Measurements from ENCODE around the gene DIDO1.

The DIDO1 gene

DNA sequence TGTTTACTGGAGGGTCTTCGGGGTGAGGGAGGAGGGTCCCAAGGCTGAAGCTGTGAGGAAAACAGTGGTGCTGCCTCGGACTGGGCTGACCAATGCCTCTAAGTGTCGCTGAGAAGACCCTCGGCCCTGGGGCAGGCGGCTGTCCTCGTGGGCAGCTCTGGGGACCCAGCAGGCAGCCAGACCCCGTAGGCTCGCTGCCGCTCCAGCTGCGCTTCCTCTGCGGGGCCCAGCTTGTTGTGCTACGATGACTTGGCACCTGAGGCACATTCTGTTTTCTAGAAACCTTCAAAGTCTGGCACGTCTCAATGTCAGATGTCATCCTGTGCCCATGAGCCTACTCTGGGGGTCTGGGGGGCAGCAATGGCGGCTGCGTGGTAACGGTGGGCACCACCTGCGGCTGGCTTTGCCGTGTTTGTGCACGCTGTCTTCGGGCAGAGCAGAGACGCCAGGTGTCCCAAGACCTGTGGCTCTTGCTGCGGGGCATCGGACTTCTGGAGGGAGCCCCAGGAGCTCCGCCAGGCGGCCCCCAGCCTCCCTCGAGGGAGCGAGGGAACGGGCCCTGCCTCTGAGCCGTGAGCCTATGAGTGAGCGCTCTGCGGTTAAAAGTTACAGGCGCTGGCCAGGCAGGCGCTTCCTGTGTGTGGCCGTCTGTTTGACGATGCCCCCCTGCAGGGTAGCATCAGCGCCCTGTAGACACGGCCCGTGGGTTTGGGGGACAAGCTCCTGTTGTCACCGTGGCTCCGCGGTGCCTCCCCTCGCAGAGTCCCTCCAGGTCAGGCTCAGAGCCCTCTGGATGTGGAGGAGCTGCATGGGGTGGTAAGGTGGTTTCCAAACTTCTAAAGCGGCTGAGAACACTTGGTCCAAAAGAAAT is 33.0 kb upstream of the DIDO1 start:
- Mint-ChIP-seq H3K4me1 (ENCODE audit: low read depth in 2 of 2) (peaks cover 3 to 7% of the 10 kb centered on the region in 2 donors), H3K9me3 (no peaks in the 10 kb centered on the region), H3K27ac (no peak overlapping the region), H3K4me3 (no peak overlapping the region), H3K27me3 (no peaks in the 10 kb centered on the region), H3K36me3 (ENCODE audit: insufficient read depth) (peaks cover 8% of the 10 kb centered on the region)
- DNase-seq: no peak
- ATAC-seq (replicated peaks): no peak

DNA sequence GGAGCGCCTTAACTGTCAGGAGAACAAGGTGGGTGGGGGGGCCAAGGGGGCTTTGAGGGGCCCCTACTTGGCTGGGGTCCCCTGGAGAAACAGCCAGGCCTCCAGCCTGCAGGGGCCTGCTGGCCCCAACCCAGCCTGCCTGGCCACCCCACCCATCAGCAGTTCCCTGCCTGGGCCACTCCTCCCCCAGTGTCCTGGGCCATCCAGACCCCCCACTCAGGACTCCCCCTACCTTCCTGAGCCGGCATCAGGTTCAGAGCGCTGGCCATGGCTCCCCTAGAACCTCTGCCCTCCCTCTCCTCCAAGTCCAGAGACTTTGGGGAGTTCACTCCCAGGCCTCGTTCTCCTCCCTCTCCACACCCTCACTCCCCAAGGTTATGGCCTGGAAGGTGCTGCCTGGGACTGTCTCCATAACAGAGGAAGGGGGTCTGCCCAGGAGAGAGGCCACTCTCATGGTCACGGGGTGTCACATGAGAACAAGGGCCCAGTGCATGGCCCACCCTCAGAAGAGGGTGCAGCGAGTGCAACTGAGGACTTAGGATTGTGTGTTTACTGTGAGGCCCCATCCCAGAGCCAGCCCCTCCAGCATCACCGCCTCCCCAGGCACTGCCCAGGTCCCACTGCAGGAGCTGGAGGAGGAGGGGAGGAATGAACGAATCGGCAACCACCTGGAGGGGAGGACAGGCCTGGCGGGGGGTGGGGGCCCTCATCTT is 32.2 kb upstream of the DIDO1 start:
- Mint-ChIP-seq H3K4me3 (no peak overlapping the region), H3K27ac (no peak overlapping the region), H3K27me3 (no peaks in the 10 kb centered on the region), H3K4me1 (ENCODE audit: low read depth in 2 of 2) (peaks cover 10 to 14% of the 10 kb centered on the region in 2 donors), H3K9me3 (no peaks in the 10 kb centered on the region), H3K36me3 (ENCODE audit: insufficient read depth) (peaks cover 8% of the 10 kb centered on the region)
- DNase-seq (no peak), ATAC-seq (replicated peaks) (no peak)

DNA sequence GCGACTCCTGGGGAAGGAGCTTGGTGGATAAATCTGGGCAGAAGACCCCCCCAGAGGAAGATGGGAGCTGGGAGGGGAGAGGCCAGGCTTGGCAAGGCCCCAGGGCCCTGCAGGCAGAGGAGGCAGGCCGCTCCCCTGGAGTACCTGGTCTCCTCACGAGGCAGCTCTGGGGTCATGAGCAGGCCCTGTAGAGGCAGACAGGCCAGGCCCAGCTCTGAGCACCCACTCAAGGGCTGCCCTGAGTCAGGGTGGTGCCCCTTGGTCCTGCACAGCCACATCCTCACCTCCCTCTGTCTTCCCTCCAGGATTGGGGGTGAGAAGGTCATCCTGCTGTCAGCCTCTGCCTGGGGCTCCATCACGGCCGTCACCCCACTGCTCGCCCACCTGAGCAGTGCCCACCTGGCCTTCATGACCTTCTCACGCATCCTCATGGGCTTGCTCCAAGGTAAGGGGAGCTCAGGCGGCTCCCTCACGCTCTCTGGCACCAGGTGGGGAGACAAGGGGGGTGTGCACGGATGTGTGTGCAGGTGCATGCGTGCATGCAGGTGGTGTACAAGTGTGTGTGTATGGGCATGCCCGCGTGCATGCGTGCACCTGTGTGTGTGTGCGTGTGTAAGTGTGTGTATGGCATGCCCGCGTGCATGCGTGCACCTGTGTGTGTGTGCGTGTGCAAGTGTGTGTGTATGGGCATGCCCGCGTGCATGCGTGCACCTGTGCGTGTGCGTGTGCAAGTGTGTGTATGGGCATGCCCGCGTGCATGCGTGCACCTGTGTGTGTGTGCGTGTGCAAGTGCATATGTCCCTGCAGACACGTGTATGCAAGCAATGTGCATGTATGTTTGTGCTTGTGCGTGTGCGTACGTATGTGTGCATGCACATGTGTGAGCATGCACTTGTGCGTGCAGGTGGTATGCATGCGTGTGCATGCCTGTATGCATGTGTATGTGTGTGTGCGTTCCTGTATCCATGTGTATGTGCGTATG is 31.1 kb upstream of the DIDO1 start:
- no peak overlapping the region for H3K27ac Mint-ChIP-seq
- no peaks in the 10 kb centered on the region for H3K27me3 Mint-ChIP-seq
- DNase-seq: no peak
- ATAC-seq (replicated peaks): no peak
- no peaks in the 10 kb centered on the region for H3K9me3 Mint-ChIP-seq
- H3K4me1 Mint-ChIP-seq (ENCODE audit: low read depth in 2 of 2): peaks cover 10 to 18% of the 10 kb centered on the region in 2 donors
- H3K36me3 Mint-ChIP-seq (ENCODE audit: insufficient read depth): peaks cover 8% of the 10 kb centered on the region
- no peak overlapping the region for H3K4me3 Mint-ChIP-seq

DNA sequence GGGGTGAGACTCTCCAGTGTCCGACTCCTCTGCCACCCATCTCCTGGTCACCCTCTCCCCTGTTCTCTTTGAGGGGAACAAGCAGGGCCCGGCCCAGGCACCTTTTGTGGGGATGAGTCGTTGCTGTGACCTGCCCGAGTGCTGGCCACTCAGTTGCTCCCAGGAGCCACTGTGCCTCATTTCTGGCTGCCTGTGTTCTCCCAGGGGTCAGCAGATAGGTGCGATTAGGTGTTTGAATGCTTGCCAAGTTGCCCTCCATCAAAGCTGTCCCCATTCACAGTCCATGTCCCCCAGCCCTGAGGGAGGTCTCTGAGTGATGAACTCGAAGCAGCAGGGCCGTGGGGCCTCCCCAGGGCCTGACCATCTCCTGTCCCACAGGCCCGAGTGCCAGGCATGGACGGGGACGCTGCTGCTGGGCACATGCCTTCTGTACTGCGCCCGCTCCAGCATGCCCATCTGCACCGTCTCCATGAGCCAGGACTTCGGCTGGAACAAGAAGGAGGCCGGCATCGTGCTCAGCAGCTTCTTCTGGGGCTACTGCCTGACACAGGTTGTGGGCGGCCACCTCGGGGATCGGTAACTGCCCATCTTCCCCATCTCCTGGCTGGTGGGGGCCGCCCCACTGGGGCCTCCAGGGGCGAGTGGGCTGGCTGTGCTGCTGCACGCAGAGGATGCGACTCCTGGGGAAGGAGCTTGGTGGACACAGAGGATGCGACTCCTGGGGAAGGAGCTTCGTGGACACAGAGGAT is 30.3 kb upstream of the DIDO1 start:
- no peak overlapping the region for H3K27ac Mint-ChIP-seq
- peaks cover 8% of the 10 kb centered on the region for H3K36me3 Mint-ChIP-seq (ENCODE audit: insufficient read depth)
- DNase-seq (no peak), ATAC-seq (replicated peaks) (no peak)
- H3K4me3 Mint-ChIP-seq: no peak overlapping the region
- no peaks in the 10 kb centered on the region for H3K9me3 Mint-ChIP-seq
- peaks cover 14 to 21% of the 10 kb centered on the region in 2 donors for H3K4me1 Mint-ChIP-seq (ENCODE audit: low read depth in 2 of 2)
- H3K27me3 Mint-ChIP-seq: no peaks in the 10 kb centered on the region

GRCh38 chr20:62955519-62956386 is 29.4 kb upstream of the DIDO1 start:
- peak overlapping the region in 1 of 2 donors; percentile 89 for H3K4me3 Mint-ChIP-seq
- no peaks in the 10 kb centered on the region for H3K9me3 Mint-ChIP-seq
- H3K27me3 Mint-ChIP-seq: no peaks in the 10 kb centered on the region
- H3K27ac Mint-ChIP-seq: peak overlapping the region in 1 of 2 donors; percentile 93
- no peak for ATAC-seq (replicated peaks)
- no peak for DNase-seq
- peaks cover 9% of the 10 kb centered on the region for H3K36me3 Mint-ChIP-seq (ENCODE audit: insufficient read depth)
- H3K4me1 Mint-ChIP-seq (ENCODE audit: low read depth in 2 of 2): peaks cover 14 to 21% of the 10 kb centered on the region in 2 donors

DNA sequence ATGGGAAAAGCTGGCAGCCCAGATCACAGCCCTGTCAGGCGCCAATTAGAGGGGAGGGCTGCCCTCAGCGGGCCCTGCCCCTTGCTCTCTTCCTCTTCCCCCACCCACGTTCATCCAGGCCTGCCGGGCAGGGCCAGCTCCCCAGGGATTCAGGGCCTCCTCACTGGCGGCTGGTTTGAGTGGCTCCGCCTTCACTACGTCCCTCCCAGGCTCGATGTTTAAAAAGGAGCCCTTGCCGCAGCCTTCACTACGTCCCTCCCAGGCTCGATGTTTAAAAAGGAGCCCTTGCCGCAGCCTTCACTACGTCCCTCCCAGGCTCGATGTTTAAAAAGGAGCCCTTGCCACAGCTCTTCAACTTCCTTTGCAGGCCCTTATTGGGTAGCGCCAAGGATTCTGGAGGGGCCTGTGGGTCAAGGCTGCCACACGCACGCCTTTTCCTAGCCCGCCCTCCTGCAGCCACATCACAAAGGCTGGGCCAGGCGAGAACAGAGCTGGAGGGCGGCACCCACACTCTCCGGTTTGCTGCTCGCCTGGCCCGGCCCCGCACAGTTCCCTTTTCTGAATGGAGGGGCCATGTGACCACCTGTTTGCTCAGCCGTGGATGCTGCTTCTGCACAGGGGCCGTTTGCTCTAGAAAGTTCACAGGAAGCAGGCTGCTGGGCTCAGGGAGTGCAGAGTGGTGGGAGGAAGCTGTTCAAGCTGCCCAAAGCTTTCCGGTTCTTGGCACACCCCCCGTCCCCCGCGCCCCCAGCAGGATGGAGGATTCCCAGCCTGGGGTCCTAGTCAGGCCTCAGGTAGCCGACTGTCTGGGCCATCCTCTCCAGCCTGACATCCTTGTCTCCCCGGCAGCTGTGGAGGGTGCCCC is 27.8 kb upstream of the DIDO1 start:
- Mint-ChIP-seq H3K27me3 (no peaks in the 10 kb centered on the region), H3K4me1 (ENCODE audit: low read depth in 2 of 2) (peaks cover 17 to 22% of the 10 kb centered on the region in 2 donors), H3K9me3 (no peaks in the 10 kb centered on the region), H3K36me3 (ENCODE audit: insufficient read depth) (peaks cover 16% of the 10 kb centered on the region), H3K27ac (peak overlapping the region; percentile 93 to 95), H3K4me3 (peak overlapping the region; percentile 89)
- ATAC-seq (replicated peaks) (peak; percentile 89), DNase-seq (peak; percentile 69 to 71 (median 70))

DNA sequence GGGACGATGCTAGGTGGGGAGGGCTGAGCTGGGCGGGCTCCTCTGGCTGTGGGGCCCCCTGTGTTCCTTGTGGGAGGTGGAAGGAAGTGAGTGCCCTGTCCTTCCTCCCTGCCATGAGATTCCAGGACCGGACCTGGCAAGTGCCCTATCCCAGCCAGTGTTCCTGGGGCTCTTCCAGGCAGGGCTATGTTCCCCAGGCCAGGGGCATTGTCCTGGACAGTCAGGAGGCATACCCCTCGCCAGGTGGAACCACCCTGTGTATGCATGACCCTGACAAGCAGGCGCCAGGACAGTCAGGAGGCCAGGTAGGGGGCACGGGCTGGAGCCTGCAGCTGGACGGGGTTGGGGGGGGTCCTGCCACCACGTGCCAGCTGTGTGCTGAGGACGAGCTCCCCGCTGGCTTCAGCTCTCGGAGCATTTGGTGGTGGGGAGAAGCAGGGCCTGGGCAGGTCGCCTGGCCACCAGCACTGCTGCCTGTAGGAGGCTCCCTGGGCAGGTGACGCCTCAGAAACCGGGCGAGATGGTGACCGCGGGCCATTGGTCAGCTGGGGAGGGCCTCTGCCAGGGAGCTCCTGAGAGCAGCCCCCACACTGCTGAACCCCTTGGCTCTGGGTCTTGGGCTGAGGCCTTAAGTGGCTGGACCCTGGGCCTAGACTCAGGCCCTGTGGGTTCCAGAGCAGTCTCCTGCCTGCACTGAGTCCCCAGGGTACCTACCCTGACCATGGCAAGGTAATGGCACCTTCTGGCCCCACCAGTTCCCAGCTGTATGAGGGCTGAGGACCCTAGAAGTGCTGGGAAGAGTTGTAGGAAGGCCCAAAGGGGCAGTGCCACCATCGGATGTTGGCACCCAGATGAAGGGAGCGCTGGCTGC is 26.9 kb upstream of the DIDO1 start:
- no peak for ATAC-seq (replicated peaks)
- Mint-ChIP-seq H3K27ac (peak overlapping the region; percentile 93 to 95), H3K4me1 (ENCODE audit: low read depth in 2 of 2) (peaks cover 17 to 22% of the 10 kb centered on the region in 2 donors), H3K36me3 (ENCODE audit: insufficient read depth) (peaks cover 16% of the 10 kb centered on the region), H3K27me3 (no peaks in the 10 kb centered on the region), H3K9me3 (no peaks in the 10 kb centered on the region), H3K4me3 (peak overlapping the region; percentile 89)
- no peak for DNase-seq

DNA sequence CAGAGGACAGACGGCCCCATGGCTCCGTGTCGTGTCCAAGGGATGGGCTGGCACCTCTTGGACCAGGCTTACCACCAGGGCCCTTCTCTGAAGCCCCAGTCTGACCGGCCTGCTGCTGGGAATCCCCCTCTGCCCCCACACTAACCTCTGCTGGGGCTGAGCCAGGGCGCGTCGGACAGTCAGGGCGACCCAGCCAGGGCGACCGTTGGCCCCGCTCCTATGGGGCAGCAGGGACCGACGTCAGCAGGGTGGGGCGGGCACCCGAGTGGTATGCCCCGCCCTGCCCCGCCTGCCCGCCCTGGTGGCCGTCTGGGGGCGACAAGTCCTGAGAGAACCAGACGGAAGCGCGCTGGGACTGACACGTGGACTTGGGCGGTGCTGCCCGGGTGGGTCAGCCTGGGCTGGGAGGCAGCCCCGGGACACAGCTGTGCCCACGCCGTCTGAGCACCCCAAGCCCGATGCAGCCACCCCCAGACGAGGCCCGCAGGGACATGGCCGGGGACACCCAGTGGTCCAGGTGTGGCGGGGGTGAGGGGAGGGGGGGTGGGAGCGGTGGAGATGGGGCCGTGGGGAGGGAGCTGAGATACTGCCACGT is 26.2 kb upstream of the DIDO1 start, which contains the start of gene SLC17A9:
Gene SLC17A9 (plus strand): TSS at position 337 of the 595 bp plus-strand sequence. CDS start 122 bp downstream, at position 459.
- peaks cover 22% of the 10 kb centered on the region in 2 donors for H3K4me1 Mint-ChIP-seq (ENCODE audit: low read depth in 2 of 2)
- H3K27me3 Mint-ChIP-seq: no peaks in the 10 kb centered on the region
- ATAC-seq (replicated peaks): peak; percentile 22
- peak in 2 of 3 experiments; percentile 31 to 36 for DNase-seq
- H3K9me3 Mint-ChIP-seq: no peaks in the 10 kb centered on the region
- H3K36me3 Mint-ChIP-seq (ENCODE audit: insufficient read depth): peaks cover 18% of the 10 kb centered on the region
- peak within 1 kb of the TSS; percentile 89 for H3K4me3 Mint-ChIP-seq
- peak within 1 kb of the TSS; percentile 93 to 95 for H3K27ac Mint-ChIP-seq

DNA sequence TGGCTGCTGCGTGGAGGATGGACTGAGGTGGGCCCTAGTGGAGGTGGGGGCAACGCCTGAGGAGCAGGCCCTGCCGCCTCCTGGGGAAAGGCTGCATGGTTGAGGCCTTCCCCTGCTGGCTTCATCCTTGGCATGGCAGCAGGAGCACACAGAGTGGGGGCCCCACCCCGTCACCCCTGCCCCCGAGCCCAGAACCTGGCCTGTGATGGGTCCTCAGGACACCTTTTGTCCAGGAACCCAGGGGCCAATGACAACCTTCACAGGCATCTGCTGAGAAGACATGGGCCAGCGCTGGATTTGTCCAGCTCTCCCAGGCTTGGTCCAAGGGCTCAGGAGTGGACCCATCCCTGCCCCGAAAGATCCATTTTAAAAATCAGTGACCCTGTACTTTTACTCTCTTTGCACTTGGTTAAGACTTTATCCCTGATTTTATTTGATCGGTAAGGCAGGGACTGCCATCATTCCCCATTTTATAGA is 25.6 kb upstream of the DIDO1 start:
- Mint-ChIP-seq H3K4me3 (peak overlapping the region; percentile 89), H3K27me3 (no peaks in the 10 kb centered on the region), H3K4me1 (ENCODE audit: low read depth in 2 of 2) (peaks cover 25 to 27% of the 10 kb centered on the region in 2 donors), H3K36me3 (ENCODE audit: insufficient read depth) (peaks cover 18% of the 10 kb centered on the region), H3K27ac (peak overlapping the region; percentile 93 to 95), H3K9me3 (no peaks in the 10 kb centered on the region)
- ATAC-seq (replicated peaks): no peak
- DNase-seq: no peak

Data from effector memory CD8-positive, alpha-beta T cell (primary cell).